MM.1S (cell line): ENCODE data around the gene ZNF718.

Source experiments
- EZH2 ChIP-seq: fragments of 300-600 bp; sonication (generic); optimal IDR thresholded peaks from 2 replicates; pipeline ENCODE3; 2017; ENCODE audit warnings: low read depth, mild to moderate bottlenecking, antibody characterized with exemption, low read length, mixed read lengths
- EZH2phosphoT487 ChIP-seq: fragments of 300-600 bp; sonication (generic); IDR thresholded peaks from 2 replicates; pipeline ENCODE4 v1.6.1; 2018; ENCODE audit warnings: antibody characterized with exemption, low read length
- TF ChIP-seq, protein P1 (sequence below): fragments of 300-600 bp; sonication (generic); IDR thresholded peaks from 2 replicates; pipeline ENCODE4 v1.5.1; 2016; ENCODE audit warnings: antibody characterized with exemption, low read length, mixed read lengths

DNA sequence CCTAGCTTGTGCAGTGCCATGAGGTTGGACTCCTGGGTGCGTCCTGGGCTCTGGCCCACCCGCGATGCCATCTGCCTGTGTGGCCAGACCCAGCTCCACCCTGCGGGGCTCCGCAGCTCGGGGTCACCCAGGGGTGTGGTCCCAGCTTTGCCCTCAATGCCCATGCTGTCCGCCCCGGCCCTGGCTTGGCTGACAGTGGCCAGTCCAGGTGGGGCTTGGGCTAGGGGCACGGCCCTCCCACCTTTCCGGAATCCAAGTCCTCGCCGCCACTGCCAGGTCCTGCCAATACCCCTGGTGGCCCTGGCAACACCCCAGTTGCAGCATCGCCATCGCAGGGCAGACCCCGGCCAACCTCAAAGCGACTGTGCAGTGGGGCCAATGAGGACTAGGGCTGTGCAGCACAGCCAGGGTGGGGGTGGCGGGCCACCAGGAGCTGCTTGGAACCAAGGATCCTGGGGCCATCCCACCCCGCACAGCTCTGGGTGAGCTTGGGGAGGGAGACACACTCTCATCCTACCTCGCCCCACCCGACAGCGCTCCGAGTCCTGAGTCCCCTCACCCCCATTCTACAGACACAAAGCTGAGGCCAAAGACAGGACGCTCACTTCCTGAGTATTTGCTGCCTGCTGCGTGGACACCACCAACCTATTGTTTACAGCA, 80.9 kb downstream of the ZNF718 start:
- TF ChIP-seq, protein P1, sequence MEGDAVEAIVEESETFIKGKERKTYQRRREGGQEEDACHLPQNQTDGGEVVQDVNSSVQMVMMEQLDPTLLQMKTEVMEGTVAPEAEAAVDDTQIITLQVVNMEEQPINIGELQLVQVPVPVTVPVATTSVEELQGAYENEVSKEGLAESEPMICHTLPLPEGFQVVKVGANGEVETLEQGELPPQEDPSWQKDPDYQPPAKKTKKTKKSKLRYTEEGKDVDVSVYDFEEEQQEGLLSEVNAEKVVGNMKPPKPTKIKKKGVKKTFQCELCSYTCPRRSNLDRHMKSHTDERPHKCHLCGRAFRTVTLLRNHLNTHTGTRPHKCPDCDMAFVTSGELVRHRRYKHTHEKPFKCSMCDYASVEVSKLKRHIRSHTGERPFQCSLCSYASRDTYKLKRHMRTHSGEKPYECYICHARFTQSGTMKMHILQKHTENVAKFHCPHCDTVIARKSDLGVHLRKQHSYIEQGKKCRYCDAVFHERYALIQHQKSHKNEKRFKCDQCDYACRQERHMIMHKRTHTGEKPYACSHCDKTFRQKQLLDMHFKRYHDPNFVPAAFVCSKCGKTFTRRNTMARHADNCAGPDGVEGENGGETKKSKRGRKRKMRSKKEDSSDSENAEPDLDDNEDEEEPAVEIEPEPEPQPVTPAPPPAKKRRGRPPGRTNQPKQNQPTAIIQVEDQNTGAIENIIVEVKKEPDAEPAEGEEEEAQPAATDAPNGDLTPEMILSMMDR = no peak
- TF ChIP-seq EZH2phosphoT487 = no peak
- no peak for TF ChIP-seq EZH2
